ENCODE measurements around the gene ARHGAP10.

DNA sequence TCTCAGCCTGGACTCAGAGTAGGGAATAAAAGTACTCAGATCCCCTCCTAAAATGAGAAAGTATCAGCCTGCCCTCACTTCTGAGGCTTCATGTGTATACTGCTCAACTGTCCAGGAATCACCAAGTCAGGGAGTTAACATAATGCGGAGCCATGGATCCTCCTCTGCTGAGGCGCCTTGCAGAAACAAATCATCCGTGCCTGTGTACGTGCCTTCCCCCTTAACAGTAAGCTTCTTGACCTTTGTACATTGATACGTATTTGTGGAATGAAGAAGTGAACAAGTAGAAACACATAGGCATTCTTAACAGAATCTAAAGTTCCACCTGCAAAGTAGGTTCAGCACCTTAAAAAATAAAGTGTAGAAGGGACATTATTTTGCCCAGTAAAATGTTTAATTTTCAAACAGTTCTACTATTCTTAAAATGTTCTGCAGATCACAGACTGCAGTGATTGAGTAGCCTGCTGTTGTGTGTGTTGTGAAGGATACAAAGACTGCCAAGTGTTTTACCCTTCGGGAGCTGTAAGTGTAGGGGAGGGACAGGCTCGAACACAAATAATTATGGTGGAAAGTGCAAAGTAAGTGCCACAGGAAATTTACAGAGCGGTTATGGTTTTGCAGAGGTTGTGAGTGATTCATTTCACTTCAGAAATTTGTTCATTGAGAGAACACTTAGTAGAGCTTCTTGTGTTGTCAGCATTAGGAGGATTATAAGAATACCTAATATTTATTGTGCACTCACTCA lies 61.9 kb downstream of the ARHGAP10 start:
- TF ChIP-seq CTCF (IDR thresholded peaks at IDR 0.05; ENCODE audit: low read depth, low read length, poor library complexity, severe bottlenecking) (no peak), EZH2phosphoT487 (IDR thresholded peaks at IDR 0.05; ENCODE audit: borderline replicate concordance, low read length) (no peak)
